ENCODE measurements around the gene CCDC6. TPM values are rescaled to one million over a fixed set of nuclear protein-coding genes. Genes with fewer than 3 reads are reported as not detected.
A peak's percentile ranks its signal among the peaks of the same experiment; 100 is the strongest.
"Not testable (repeated sequence)": the region's sequence is repeated elsewhere in the genome, so short reads cannot be mapped to it uniquely, and the experiment has no call there.

Gene CCDC6
- total RNA-seq, 1 donor from 2014 or later, result 16.2 TPM

DNA sequence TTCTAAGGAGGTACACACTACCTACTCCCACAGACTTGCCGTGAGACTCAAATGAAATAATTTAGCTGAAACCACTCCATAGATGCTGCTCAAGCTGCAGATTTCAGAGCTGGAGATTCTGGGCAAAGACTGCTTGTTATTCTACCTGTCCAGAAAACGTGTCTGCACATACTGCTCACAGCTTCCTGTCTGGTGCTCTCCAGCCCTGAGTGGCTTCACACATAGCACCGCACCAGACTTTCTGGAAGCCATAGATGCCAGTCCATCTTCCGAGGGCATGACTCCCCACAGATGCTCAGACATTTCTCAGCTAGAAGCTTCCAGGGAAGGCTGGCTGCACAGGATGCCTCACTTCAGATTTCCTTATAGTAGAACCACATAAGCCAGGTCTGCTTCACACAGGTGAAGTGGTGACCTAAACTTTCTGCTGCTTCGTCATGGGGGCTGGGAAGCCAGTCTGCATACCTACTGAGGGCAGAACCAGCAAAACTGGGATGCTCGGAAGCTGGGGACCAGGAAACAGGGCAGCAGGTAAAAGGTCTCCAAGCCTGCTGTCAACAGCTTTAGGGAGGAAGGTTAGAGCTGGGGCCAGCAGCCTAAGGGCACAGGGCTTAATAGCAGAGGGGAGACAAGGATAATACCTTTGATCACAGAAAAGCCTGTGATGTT is 18.2 kb downstream of the CCDC6 start:
- DNase-seq (ENCODE audit: missing footprints) (no peak), ATAC-seq (no peak)
- intact Hi-C loops (cut with DNase I), result no loop called here

DNA sequence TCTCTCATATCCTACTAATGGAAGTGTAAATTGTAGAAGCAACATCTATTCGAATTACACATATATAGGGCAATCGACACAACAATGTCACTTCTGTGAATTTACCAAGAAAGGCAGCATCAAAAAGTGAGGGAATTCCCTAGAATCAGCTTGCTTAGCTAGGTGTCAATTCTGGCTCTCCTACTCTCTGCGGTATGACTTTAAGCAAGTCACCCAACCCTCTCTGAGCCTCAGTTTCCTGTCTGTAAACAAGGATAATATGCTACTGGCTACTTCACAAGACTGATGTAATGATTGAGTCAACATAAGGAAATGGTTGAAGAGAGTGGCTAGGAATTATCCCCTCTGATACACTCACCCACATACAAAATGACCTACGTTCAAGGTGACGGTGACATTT is 19.4 kb downstream of the CCDC6 start:
- intact Hi-C loops (cut with DNase I), result no loop called here
- ATAC-seq, result no peak
- DNase-seq (ENCODE audit: missing footprints), result no peak

DNA sequence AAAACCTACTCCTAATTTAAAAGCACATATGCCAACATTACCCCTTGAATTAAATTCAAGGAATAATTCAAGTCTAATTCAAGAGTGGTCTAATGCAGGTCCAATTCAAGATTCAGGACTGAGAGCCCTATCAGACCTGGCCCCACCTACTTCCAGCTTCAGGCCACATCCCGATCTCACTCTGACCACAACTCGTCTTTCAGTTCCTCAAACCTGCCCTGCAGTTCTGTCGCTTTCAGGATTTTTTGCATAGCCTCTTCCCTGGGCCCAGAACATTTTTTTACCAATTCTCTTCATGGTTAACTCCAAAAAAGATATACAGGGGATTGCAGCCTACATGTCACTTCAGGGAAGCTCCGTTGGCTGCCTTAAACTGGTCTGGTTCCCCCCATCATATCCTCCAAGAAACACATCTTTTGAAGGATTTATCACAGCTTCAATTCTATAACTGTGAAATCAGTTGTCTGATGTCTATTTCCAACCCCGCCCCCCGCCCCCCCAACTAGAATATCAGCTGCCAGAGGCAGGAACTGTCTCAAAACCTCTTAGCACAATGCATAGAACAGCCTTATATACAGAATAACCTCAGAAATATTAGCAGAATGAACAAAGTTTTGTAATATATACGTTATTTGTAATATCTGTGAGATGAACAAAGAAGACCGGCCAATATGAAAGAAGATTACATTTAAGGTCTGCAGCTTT is 20.8 kb downstream of the CCDC6 start:
- intact Hi-C loops (cut with DNase I), result no loop called here
- ATAC-seq (no peak), DNase-seq (ENCODE audit: missing footprints) (no peak)

DNA sequence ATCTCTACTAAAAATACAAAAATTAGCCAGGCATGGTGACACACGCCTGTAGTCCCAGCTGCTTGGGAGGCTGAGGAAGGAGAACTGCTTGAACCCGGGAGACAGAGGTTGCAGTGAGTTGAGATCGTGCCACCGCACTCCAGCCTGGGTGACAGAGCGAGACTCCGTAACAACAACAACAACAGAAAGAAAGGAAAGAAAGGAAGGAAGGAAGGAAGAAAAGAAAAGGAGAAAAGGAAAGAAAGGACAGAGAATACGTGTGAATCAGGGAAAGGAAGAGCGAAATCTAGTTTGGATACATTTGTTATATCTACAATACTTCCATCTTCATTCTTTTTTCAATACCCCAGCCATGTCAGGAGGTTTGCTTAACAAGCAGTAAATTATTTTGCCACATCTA is 21.5 kb downstream of the CCDC6 start:
- intact Hi-C loops (cut with DNase I); DNase-seq (ENCODE audit: missing footprints); ATAC-seq: not testable (repeated sequence)

DNA sequence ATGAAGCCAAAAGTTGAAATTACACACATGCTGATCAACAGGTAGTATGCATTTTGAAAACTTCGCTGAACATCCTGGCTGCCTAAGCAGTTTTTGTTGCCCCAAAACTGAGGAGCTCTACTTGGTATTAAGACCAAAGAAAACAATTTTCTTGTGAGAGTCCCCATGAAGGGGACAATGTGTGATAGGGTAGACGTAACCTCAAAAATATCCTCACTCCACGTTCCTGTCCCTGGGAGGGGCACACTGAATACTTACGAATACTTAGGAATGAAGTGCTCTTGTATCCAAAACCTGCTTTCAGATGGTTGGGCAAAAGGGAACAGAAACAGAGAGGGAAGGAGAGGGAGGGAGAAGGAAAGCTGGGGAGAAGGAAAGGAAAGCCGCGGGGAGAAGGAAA is 24.7 kb downstream of the CCDC6 start:
- DNase-seq (ENCODE audit: missing footprints) (no peak), ATAC-seq (no peak)
- intact Hi-C loops (cut with DNase I), result no loop called here

DNA sequence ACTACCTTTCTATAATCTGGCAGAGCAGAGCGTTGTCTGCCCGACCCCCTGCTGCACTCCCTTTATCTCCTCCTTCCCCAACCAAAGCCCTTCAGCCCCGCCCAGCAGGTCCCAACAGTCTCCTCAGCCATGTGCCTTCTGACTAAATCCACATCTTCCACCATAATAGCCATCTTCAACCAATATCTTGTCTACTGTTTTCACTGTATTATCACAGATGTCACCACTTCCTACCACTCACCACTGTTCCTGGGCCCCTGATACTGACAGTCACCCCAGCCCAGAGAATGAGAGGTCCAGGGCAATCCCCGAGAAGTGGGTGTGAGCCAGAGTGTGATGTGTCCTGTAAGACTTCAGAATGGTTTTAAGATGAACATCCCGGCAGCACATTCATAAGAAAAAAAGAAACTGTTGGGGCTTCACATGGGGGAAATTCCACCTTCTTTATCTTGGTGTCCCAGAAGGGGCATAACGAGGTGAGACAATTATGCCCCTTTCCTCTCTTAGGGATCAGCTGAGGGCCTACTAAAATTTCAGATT is 25.3 kb downstream of the CCDC6 start:
- no peak for ATAC-seq
- intact Hi-C loops (cut with DNase I), result no loop called here
- no peak for DNase-seq (ENCODE audit: missing footprints)

DNA sequence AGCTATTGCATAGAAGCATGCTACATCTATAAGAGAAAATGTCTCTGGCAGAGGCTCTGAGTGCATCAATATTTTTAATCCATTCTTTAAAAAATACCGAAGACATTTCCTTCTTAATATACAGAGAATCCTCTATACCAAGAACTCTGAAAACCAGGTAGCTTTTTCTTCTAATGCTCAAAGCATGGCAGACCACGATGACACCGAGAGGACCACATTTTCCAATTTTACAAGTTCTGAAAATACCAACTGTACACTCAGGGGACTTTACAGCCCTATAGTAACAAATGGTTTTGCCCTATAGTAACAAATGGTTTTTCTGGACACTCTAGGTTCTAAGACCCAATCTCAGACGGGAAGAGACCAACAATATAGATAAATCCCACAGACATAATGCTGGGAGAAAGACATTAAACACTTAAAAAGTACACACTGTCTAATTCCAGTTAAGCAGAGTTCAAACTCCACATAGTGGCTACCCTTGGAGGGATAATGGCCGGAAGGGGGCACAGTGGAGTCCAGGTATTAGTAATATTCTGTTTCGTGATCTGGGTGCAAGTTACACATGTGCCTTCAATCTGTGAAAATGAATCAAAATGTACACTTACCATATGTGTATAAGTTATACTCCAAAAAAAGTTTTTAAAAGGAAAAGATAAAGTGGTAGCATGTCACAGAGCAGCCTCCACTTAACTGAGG is 26.2 kb downstream of the CCDC6 start:
- no peak for DNase-seq (ENCODE audit: missing footprints)
- intact Hi-C loops (cut with DNase I), result no loop called here
- no peak for ATAC-seq

DNA sequence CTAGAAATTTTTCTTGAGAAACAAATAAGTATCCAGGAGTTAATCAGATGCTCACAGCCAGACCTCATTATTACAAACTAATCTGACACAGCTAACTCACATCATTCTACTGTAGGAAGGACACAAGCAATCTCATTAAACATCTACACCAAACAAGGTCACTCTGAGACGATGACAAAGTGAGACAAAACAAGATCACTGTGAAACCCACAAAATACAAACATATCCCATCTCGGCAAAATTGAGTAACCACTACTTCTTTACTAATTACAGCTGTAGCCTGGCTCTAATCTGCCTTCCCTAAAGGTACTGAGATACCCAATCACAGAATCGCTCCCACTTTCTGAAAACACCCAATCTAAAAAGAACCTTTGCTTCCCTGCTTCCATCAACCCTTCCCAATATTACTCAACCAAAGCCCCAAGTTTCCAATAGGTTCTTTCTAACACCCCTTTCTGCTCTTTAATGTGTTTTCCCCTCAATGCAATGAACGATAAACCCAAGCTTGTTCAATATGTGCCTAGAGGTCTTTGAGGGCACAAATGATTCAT is 26.9 kb downstream of the CCDC6 start:
- no peak for DNase-seq (ENCODE audit: missing footprints)
- intact Hi-C loops (cut with DNase I), result no loop called here
- no peak for ATAC-seq

DNA sequence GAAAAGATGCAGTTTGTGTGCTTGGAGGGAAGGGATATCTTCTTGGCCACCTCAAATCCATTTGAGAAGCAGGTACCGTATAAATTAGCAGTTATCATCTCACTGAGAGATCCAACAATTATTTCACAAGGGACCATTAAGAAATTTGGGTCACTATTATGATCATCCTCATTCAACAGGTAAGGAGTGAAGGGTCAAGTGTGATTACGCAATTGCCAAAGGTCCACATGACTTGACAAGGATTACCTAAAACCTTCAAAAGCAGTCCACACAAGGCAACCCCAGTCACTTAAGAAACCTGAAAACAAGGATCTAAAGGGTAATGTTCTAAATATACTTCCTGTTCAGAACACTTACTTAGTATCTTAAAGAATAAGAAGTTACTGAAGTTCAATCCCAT is 27.4 kb downstream of the CCDC6 start:
- intact Hi-C loops (cut with DNase I), result no loop called here
- ATAC-seq, result no peak
- DNase-seq (ENCODE audit: missing footprints), result no peak

DNA sequence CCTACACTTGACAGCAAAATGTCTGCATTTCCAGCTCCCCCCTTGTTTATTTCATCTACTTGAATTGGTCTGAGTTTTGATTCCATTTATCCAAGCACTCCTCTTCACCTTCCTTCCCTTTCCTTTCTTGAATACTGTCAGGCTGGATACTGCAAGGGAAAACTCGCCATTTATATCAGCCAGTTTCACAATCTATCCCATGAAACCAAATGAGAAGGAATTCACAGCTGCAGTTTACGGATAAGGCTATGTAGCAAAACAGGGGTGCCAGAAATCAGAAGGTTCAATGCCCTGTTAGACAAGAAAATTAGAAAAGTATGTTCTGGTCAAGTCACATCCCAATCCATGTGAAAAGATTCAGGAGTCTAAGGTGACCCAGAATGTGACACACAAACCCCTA is 28.1 kb downstream of the CCDC6 start:
- DNase-seq (ENCODE audit: missing footprints) (no peak), ATAC-seq (no peak)
- intact Hi-C loops (cut with DNase I), result no loop called here

DNA sequence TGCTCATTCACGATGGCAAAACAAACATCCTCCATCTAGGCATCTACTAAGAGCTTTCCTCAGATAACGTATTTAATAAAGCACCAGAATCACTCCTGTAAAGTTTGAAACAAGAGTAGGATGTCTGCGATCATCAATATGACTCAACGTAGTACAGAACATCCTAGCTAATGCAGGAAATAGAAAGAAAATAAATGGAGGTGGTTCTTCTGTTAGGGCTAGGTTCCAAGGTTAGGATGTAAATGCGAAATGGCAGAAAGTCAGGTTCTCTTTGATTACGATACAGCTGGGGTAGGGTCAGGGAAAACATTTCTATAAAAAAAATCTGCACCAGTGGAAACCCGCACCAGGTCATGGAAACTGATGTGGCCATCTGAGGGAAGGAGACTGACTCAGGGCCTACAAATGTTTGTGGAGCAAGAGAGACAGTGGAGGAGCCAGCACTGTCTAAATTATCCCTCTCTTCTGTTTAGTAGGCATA is 29.1 kb downstream of the CCDC6 start:
- DNase-seq (ENCODE audit: missing footprints), result no peak
- no peak for ATAC-seq
- intact Hi-C loops (cut with DNase I), result no loop called here

DNA sequence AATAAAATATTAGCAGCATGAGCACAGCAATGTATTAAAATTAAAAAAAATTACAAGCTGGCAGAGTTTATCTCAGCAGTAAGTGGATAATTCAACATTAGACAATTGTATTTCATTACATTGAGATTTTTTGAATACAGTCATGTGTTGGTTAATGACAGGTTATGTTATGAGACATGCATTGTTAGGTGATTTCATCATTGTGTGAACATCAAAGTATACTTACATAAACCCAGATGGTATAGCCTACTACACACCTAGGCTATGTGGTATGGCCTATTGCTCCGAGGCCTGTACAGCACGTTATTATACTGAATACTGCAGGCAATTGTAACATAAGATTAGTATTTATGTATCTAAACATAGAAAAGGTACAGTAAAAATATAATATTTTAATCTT is 29.7 kb downstream of the CCDC6 start:
- DNase-seq (ENCODE audit: missing footprints) (no peak), ATAC-seq (no peak)
- intact Hi-C loops (cut with DNase I), result no loop called here

DNA sequence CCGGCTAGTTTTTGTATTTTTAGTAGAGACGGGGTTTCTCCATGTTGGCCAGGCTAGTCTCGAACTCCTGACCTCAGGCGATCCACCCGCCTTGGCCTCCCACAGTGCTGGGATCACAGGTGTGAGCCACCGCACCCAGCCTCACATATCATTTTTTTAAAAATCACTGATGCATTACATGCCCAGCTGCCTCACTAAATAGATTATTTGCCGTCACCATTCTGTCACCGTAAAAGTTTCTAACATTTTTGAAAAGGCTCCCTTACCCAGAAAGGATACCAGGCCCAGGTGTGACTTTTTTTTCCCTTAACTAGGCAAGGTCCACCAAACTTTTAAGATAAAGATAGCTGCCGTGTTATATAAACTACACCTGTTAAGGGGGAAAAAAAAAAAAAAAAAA is 30.1 kb downstream of the CCDC6 start:
- intact Hi-C loops (cut with DNase I); ATAC-seq; DNase-seq (ENCODE audit: missing footprints): not testable (repeated sequence)

DNA sequence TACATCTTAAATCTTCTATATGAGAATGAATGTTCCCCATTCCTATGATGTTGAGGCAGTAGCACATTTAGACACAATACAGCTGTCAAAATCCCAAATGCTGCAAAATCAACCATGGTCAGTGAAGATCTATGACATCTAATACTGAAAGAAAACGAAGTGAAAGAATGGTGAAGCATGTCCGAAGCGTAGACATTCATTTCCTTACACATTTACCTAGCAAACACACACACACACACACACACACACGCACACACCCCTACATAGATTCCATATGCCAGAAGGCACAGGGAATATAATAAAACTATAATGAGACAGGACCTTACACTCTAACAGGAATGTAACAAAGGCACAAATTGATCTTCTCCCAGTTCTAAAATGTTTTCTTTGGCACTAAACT is 32.5 kb downstream of the CCDC6 start:
- ATAC-seq (no peak), DNase-seq (ENCODE audit: missing footprints) (no peak)
- intact Hi-C loops (cut with DNase I), result no loop called here

DNA sequence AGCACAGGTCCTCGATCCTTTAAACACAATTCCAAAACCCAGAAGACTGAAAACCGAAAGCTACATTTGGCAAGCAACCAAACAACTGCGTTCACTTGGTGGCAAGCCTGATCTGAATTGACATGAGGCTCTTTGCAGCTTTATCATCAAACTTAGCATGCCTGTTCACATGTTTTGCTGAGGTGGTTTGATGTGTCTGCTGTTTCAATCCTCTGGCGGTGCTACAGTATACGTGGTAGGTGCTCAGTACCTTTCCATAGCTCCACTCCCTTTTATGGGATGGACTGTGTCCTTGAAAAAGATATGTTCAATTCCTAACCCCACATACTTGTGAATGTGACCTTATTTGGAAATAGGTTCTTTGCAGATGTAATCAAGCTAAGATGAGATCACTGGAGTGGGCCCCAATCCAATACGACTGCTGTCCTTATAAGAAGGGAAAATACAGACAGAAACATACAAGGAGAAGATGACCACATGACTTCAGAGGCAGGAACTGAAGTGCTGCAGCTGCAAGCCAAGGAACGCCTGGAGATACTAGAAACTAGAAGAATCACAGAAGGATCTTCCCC is 33.4 kb downstream of the CCDC6 start:
- ATAC-seq (peak; percentile 61), DNase-seq (ENCODE audit: missing footprints) (peak; percentile 47)
- intact Hi-C loops (cut with DNase I), result no loop called here

DNA sequence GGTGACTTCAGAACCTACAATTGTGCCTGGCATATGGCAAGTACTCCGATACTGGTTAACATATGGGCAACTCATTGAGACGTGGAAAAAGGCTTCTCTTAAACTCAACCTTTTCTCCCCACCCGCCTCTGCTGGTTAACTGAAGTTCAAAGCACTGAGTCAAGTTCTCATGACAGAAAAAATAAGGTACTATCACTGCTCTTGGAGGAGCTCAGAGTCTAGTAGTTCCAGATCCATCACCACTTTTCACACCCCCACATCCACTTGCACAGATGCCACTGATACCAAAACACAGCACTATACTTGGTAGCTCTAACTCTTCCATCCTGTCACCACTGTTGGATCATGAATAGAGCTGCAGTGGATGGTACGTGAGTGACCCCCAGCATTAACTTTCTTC is 36.2 kb downstream of the CCDC6 start:
- no peak for DNase-seq (ENCODE audit: missing footprints)
- intact Hi-C loops (cut with DNase I), result no loop called here
- ATAC-seq, result no peak

DNA sequence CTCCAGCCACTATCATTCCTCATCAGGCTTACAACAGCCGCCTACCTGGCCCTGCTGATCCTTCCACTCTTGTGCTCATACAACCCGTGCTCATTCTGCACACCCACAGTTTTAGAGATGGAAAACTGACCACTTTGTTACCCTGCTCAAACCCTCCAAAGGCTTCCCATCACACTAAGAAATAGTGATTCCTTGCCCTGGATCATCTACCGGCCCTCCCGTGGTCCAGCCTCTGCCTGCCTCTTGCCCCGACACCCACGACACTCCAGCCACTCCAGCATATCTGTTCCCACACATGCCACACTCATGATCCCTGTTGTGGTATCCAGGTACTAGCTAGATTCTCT is 36.8 kb downstream of the CCDC6 start:
- DNase-seq (ENCODE audit: missing footprints) (no peak), ATAC-seq (no peak)
- intact Hi-C loops (cut with DNase I), result loop anchor here (10.0 kb wide), 1 partner anchor 165 kb away; no protein-coding TSS in a partner anchor

DNA sequence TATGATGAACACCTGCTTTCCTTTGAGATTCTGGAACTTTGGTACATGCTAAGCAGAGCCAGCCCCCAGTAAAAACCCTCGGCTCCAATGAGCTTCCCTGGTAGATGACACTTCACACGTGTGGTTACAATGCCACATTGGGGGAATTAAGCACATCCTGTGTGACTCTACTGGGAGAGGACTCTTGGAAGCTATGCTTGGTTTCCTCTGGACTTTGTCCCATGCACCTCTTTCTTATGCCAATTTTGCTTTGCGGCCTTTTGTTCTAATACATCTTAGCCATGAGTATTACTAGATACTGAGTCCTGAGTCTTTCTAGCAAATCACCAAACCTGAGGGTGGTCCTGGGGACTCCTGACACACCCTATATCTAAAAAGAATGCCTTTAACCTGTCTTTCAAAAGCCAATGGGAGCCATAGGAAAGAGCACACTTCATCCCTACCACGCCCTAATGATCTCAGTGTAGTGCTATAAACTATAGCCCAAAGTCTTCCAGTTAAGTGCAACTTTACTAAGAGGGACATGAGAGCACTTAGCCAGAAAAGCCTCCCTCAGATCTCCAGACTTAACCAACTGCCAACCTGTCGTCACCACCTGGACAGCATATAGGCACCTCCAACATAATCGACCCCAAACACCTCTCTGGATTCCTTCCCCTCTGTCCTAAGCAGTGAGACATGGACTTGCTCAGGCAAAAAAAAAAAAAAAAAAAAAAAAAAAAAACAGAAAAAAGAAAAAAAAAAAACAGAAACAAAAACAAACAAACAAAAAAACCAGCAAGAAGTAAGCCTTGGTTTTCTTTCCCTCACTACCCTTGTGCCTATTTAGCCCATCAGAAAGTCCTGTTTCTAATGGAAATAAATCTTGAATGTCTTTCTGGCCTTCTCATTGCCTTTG is 37.4 kb downstream of the CCDC6 start:
- intact Hi-C loops (cut with DNase I), result loop anchor here (10.0 kb wide), 1 partner anchor 166 kb away; no protein-coding TSS in a partner anchor
- ATAC-seq (no peak), DNase-seq (ENCODE audit: missing footprints) (no peak)
